Osteocyte (in vitro differentiated cells): ENCODE data around the gene HOPX. TPM values are rescaled to one million over a fixed set of nuclear protein-coding genes. Genes with fewer than 3 reads are reported as not detected.

Experiments used
- DNase-seq: peaks from one replicate; pipeline ENCODE4 v3.0.0; 2021; ENCODE audit warnings: mixed read lengths; ENCODE audit not compliant: unreplicated experiment; ENCODE audit errors: extremely low spot score
- H3K27ac Mint-ChIP-seq: one replicate; pipeline ENCODE4 v1.8.0; 2021; ENCODE audit warnings: mild to moderate bottlenecking, mixed read lengths; ENCODE audit not compliant: unreplicated experiment
- H3K27me3 Mint-ChIP-seq: one replicate; pipeline ENCODE4 v1.8.0; 2021; ENCODE audit warnings: mixed read lengths; ENCODE audit not compliant: unreplicated experiment
- H3K36me3 Mint-ChIP-seq: one replicate; pipeline ENCODE4 v1.8.0; 2021; ENCODE audit warnings: mixed read lengths; ENCODE audit not compliant: unreplicated experiment
- H3K4me1 Mint-ChIP-seq: one replicate; pipeline ENCODE4 v1.8.0; 2021; ENCODE audit warnings: mixed read lengths; ENCODE audit not compliant: unreplicated experiment
- H3K4me3 Mint-ChIP-seq: one replicate; pipeline ENCODE4 v1.8.0; 2021; ENCODE audit warnings: mild to moderate bottlenecking, moderate library complexity, mixed read lengths; ENCODE audit not compliant: unreplicated experiment
- H3K9me3 Mint-ChIP-seq: one replicate; pipeline ENCODE4 v1.8.0; 2021; ENCODE audit warnings: mixed read lengths; ENCODE audit not compliant: unreplicated experiment
- CTCF ChIP-seq: fragments of 200-600 bp; sonication (generic); IDR thresholded peaks from 2 replicates; pipeline ENCODE4 v1.5.0; 2021; ENCODE audit warnings: antibody characterized with exemption, mild to moderate bottlenecking, moderate library complexity
- total RNA-seq: library from RNA; stranded (reverse); gene quantifications from 2 replicates; pipeline ENCODE4 v1.2.1, GENCODE V29; 2021

Gene HOPX
- total RNA-seq, 1 donor from 2014 or later, result 0.35 TPM

- H3K27ac Mint-ChIP-seq, result no peak overlapping the region
- no peaks in the 10 kb centered on the region for H3K9me3 Mint-ChIP-seq
- DNase-seq, result no peak
- no peaks in the 10 kb centered on the region for H3K36me3 Mint-ChIP-seq
- H3K27me3 Mint-ChIP-seq, result peaks cover 65% of the 10 kb centered on the region
- TF ChIP-seq CTCF, result no peak
- H3K4me3 Mint-ChIP-seq, result peak overlapping the region; percentile 63
- peaks cover 13% of the 10 kb centered on the region for H3K4me1 Mint-ChIP-seq
These were observed 24.8 kb downstream of the HOPX start for GRCh38 chr4:56656346-56656643.

- Mint-ChIP-seq H3K27ac (no peak overlapping the region), H3K36me3 (no peaks in the 10 kb centered on the region), H3K9me3 (no peaks in the 10 kb centered on the region), H3K27me3 (peaks cover 63% of the 10 kb centered on the region), H3K4me3 (peak overlapping the region; percentile 88), H3K4me1 (peaks cover 13% of the 10 kb centered on the region)
- no peak for TF ChIP-seq CTCF
- no peak for DNase-seq
These were observed 25.3 kb downstream of the HOPX start for GRCh38 chr4:56655627-56656345.

- no peak for TF ChIP-seq CTCF
- no peak for DNase-seq
- H3K27me3 Mint-ChIP-seq, result peaks cover 60% of the 10 kb centered on the region
- peaks cover 13% of the 10 kb centered on the region for H3K4me1 Mint-ChIP-seq
- no peaks in the 10 kb centered on the region for H3K36me3 Mint-ChIP-seq
- peak overlapping the region; percentile 88 for H3K4me3 Mint-ChIP-seq
- H3K27ac Mint-ChIP-seq, result peak overlapping the region; percentile 25
- H3K9me3 Mint-ChIP-seq, result no peaks in the 10 kb centered on the region
These were observed 25.9 kb downstream of the HOPX start for GRCh38 chr4:56655209-56655626.

- no peak overlapping the region for H3K4me3 Mint-ChIP-seq
- TF ChIP-seq CTCF, result no peak
- H3K4me1 Mint-ChIP-seq, result peaks cover 13% of the 10 kb centered on the region
- DNase-seq, result no peak
- no peaks in the 10 kb centered on the region for H3K9me3 Mint-ChIP-seq
- peaks cover 52% of the 10 kb centered on the region for H3K27me3 Mint-ChIP-seq
- H3K27ac Mint-ChIP-seq, result no peak overlapping the region
- H3K36me3 Mint-ChIP-seq, result no peaks in the 10 kb centered on the region
These were observed 26.9 kb downstream of the HOPX start for GRCh38 chr4:56654238-56654632.

- H3K4me3 Mint-ChIP-seq, result no peak overlapping the region
- no peak for DNase-seq
- no peaks in the 10 kb centered on the region for H3K36me3 Mint-ChIP-seq
- peaks cover 13% of the 10 kb centered on the region for H3K4me1 Mint-ChIP-seq
- no peak overlapping the region for H3K27ac Mint-ChIP-seq
- H3K9me3 Mint-ChIP-seq, result peaks cover 3% of the 10 kb centered on the region
- peaks cover 46% of the 10 kb centered on the region for H3K27me3 Mint-ChIP-seq
- TF ChIP-seq CTCF, result no peak
These were observed 27.4 kb downstream of the HOPX start for GRCh38 chr4:56653461-56654237.
